ENCODE measurements around the gene MGAT5. TPM values are rescaled to one million over a fixed set of nuclear protein-coding genes. Genes with fewer than 3 reads are reported as not detected.
A peak's percentile ranks its signal among the peaks of the same experiment; 100 is the strongest.

The MGAT5 gene
- total and polyA plus RNA-seq, 5 donors: 29.0 to 156 (median 126) TPM

- DNase-seq (no peak), ATAC-seq (no peak)
- no peak overlapping the region for H3K4me3 ChIP-seq (ENCODE audit: low read length)
- WGBS: 82% methylated on average over 18 of the region's 18 CpGs
- H3K27ac ChIP-seq (ENCODE audit: low read length): no peak overlapping the region
- H3K4me1 ChIP-seq (ENCODE audit: control insufficient read depth, insufficient read depth, low read length): no peaks in the 10 kb centered on the region
- H3K9me3 ChIP-seq (ENCODE audit: control insufficient read depth, low read length): no peaks in the 10 kb centered on the region
- intact Hi-C loops (cut with DNase I): loop anchor here in 1 of 4 donors (10.0 kb wide), 1 partner anchor 573 kb away; no protein-coding TSS in a partner anchor
- no peaks in the 10 kb centered on the region for H3K27me3 ChIP-seq (ENCODE audit: control insufficient read depth, insufficient read depth)
Observed at GRCh38 chr2:134457765-134458472, 204.0 kb downstream of the MGAT5 start.

- H3K4me1 ChIP-seq (ENCODE audit: control insufficient read depth, insufficient read depth, low read length): no peaks in the 10 kb centered on the region
- intact Hi-C loops (cut with DNase I): loop anchor here in 1 of 4 donors (10.0 kb wide), 1 partner anchor 574 kb away; no protein-coding TSS in a partner anchor
- no peak overlapping the region for H3K27ac ChIP-seq (ENCODE audit: low read length)
- no peak overlapping the region for H3K4me3 ChIP-seq (ENCODE audit: low read length)
- no peaks in the 10 kb centered on the region for H3K9me3 ChIP-seq (ENCODE audit: control insufficient read depth, low read length)
- no peak for ATAC-seq
- DNase-seq: no peak
- WGBS: 90% methylated on average over 6 of the region's 6 CpGs
- no peaks in the 10 kb centered on the region for H3K27me3 ChIP-seq (ENCODE audit: control insufficient read depth, insufficient read depth)
Observed at GRCh38 chr2:134458473-134458853, 204.6 kb downstream of the MGAT5 start.

- DNase-seq: peak in 1 of 3 donors; percentile 41
Observed at GRCh38 chr2:134458950-134459349, 205.1 kb downstream of the MGAT5 start.

GRCh38 chr2:134459706-134460406 lies 206.0 kb downstream of the MGAT5 start:
- Histone ChIP-seq H3K4me3 (ENCODE audit: low read length) (no peak overlapping the region), H3K27ac (ENCODE audit: low read length) (no peak overlapping the region), H3K9me3 (ENCODE audit: control insufficient read depth, low read length) (no peaks in the 10 kb centered on the region), H3K27me3 (ENCODE audit: control insufficient read depth, insufficient read depth) (no peaks in the 10 kb centered on the region), H3K4me1 (ENCODE audit: control insufficient read depth, insufficient read depth, low read length) (no peaks in the 10 kb centered on the region)
- WGBS: 94% methylated on average over 11 of the region's 11 CpGs
- intact Hi-C loops (cut with DNase I): loop anchor here (5.0 to 10.0 kb wide), 6 partner anchors 315 to 575 kb away; no protein-coding TSS in a partner anchor
- no peak for ATAC-seq
- DNase-seq: no peak

More at GRCh38 chr2:134458950-134459349, 205.1 kb downstream of the MGAT5 start:
- H3K4me1 ChIP-seq (ENCODE audit: control insufficient read depth, insufficient read depth, low read length): no peaks in the 10 kb centered on the region
- H3K4me3 ChIP-seq (ENCODE audit: low read length): no peak overlapping the region
- no peak for ATAC-seq
- H3K27me3 ChIP-seq (ENCODE audit: control insufficient read depth, insufficient read depth): no peaks in the 10 kb centered on the region
- no peaks in the 10 kb centered on the region for H3K9me3 ChIP-seq (ENCODE audit: control insufficient read depth, low read length)
- no peak overlapping the region for H3K27ac ChIP-seq (ENCODE audit: low read length)
- intact Hi-C loops (cut with DNase I): loop anchor here in 1 of 4 donors (10.0 kb wide), 1 partner anchor 574 kb away; no protein-coding TSS in a partner anchor
- WGBS: 95% methylated on average over 10 of the region's 10 CpGs

GRCh38 chr2:134460583-134460998 lies 206.7 kb downstream of the MGAT5 start:
- H3K4me3 ChIP-seq (ENCODE audit: low read length): no peak overlapping the region
- H3K4me1 ChIP-seq (ENCODE audit: control insufficient read depth, insufficient read depth, low read length): no peaks in the 10 kb centered on the region
- DNase-seq (peak; percentile 49 to 81 (median 73)), ATAC-seq (peak; percentile 65 to 69)
- H3K27ac ChIP-seq (ENCODE audit: low read length): no peak overlapping the region
- H3K9me3 ChIP-seq (ENCODE audit: control insufficient read depth, low read length): no peaks in the 10 kb centered on the region
- WGBS: 51% methylated on average over 8 of the region's 8 CpGs
- H3K27me3 ChIP-seq (ENCODE audit: control insufficient read depth, insufficient read depth): no peaks in the 10 kb centered on the region
- intact Hi-C loops (cut with DNase I): loop anchor here (5.0 to 10.0 kb wide), 5 partner anchors 314 to 442 kb away; no protein-coding TSS in a partner anchor

- 62% methylated on average over 6 of the region's 6 CpGs for WGBS
- intact Hi-C loops (cut with DNase I): loop anchor here (5.0 to 10.0 kb wide), 5 partner anchors 313 to 441 kb away; no protein-coding TSS in a partner anchor
- Histone ChIP-seq H3K4me1 (ENCODE audit: control insufficient read depth, insufficient read depth, low read length) (no peaks in the 10 kb centered on the region), H3K27ac (ENCODE audit: low read length) (no peak overlapping the region), H3K4me3 (ENCODE audit: low read length) (no peak overlapping the region), H3K9me3 (ENCODE audit: control insufficient read depth, low read length) (no peaks in the 10 kb centered on the region), H3K27me3 (ENCODE audit: control insufficient read depth, insufficient read depth) (no peaks in the 10 kb centered on the region)
- DNase-seq (no peak), ATAC-seq (no peak)
Observed at GRCh38 chr2:134461511-134461910, 207.6 kb downstream of the MGAT5 start.

- WGBS: 93% methylated on average over 6 of the region's 6 CpGs
- intact Hi-C loops (cut with DNase I): loop anchor here (5.0 to 10.0 kb wide), 5 partner anchors 313 to 440 kb away; no protein-coding TSS in a partner anchor
- no peaks in the 10 kb centered on the region for H3K27me3 ChIP-seq (ENCODE audit: control insufficient read depth, insufficient read depth)
Observed at GRCh38 chr2:134462275-134462674, 208.4 kb downstream of the MGAT5 start.

GRCh38 chr2:134462791-134463698 lies 209.2 kb downstream of the MGAT5 start:
- H3K4me3 ChIP-seq (ENCODE audit: low read length): no peak overlapping the region
- WGBS: 94% methylated on average over 11 of the region's 11 CpGs
- no peaks in the 10 kb centered on the region for H3K27me3 ChIP-seq (ENCODE audit: control insufficient read depth, insufficient read depth)
- no peak for ATAC-seq
- no peak for DNase-seq
- intact Hi-C loops (cut with DNase I): loop anchor here (5.0 to 10.0 kb wide), 5 partner anchors 312 to 439 kb away; no protein-coding TSS in a partner anchor
- H3K27ac ChIP-seq (ENCODE audit: low read length): no peak overlapping the region
- no peaks in the 10 kb centered on the region for H3K9me3 ChIP-seq (ENCODE audit: control insufficient read depth, low read length)
- no peaks in the 10 kb centered on the region for H3K4me1 ChIP-seq (ENCODE audit: control insufficient read depth, insufficient read depth, low read length)

More at GRCh38 chr2:134462275-134462674, 208.4 kb downstream of the MGAT5 start:
- no peak for ATAC-seq
- Histone ChIP-seq H3K4me3 (ENCODE audit: low read length) (no peak overlapping the region), H3K4me1 (ENCODE audit: control insufficient read depth, insufficient read depth, low read length) (no peaks in the 10 kb centered on the region), H3K9me3 (ENCODE audit: control insufficient read depth, low read length) (no peaks in the 10 kb centered on the region), H3K27ac (ENCODE audit: low read length) (no peak overlapping the region)
- no peak for DNase-seq

GRCh38 chr2:134463699-134464022 lies 209.8 kb downstream of the MGAT5 start:
- intact Hi-C loops (cut with DNase I): loop anchor here (5.0 to 10.0 kb wide), 5 partner anchors 311 to 439 kb away; no protein-coding TSS in a partner anchor
- Histone ChIP-seq H3K9me3 (ENCODE audit: control insufficient read depth, low read length) (no peaks in the 10 kb centered on the region), H3K4me1 (ENCODE audit: control insufficient read depth, insufficient read depth, low read length) (no peaks in the 10 kb centered on the region), H3K27ac (ENCODE audit: low read length) (no peak overlapping the region), H3K4me3 (ENCODE audit: low read length) (no peak overlapping the region), H3K27me3 (ENCODE audit: control insufficient read depth, insufficient read depth) (no peaks in the 10 kb centered on the region)
- WGBS: 90% methylated on average over 7 of the region's 7 CpGs
- DNase-seq (no peak), ATAC-seq (no peak)
